GM12878 (cell line): ENCODE measurements around the gene PPFIA4. TPM values are rescaled to one million over a fixed set of nuclear protein-coding genes. Genes with fewer than 3 reads are reported as not detected.

Experiments
- ATAC-seq: fragments of 200-7000 bp; cut with Tn5 transposase; 3 replicates; pipeline ENCODE4 v1.9.1; 2020; ENCODE audit warnings: mild to moderate bottlenecking, moderate library complexity
- BruUV-seq: library from RNA; stranded (reverse); fragments of 400-500 nt; replicated peaks from 2 replicates; lab custom pipeline; 2021; lab: Mats Ljungman, UMichigan
- CTCF ChIA-PET: fragments of 300-600 bp; sonication (Branson Sonifier 250); formaldehyde crosslinking; extraction: SDS; loops from one replicate; lab custom pipeline; 2021; ENCODE audit warnings: inconsistent platforms; lab: Yijun Ruan, JAX
- POLR2A ChIA-PET: fragments of 350-600 bp; formaldehyde crosslinking; extraction: SDS; loops from one replicate; lab custom pipeline; 2021; ENCODE audit warnings: inconsistent platforms; lab: Charles Lee
- RAD21 ChIA-PET: fragments of 300-600 bp; sonication (Branson Sonifier 250); formaldehyde crosslinking; loops from one replicate; lab custom pipeline; 2023; ENCODE audit warnings: antibody characterized with exemption; ENCODE audit not compliant: unreplicated experiment; lab: Charles Lee
- SMC1A ChIA-PET: fragments of 300-600 bp; sonication (Branson Sonifier 250); formaldehyde crosslinking; loops from one replicate; lab custom pipeline; 2023; ENCODE audit not compliant: unreplicated experiment, uncharacterized antibody; lab: Charles Lee
- DNase-seq: peaks from one replicate; pipeline ENCODE4 v3.0.0-alpha.2; 2011; ENCODE audit warnings: low read depth, low spot score
- FAIRE-seq: peaks from 3 replicates; lab custom pipeline; 2011; peaks lifted over from hg19 to GRCh38; lab: Jason Lieb, UNC
- H2AFZ ChIP-seq: 2 replicates; pipeline ENCODE4 v1.6.0; 2011; ENCODE audit warnings: low read depth, low read length, control low read depth; ENCODE audit not compliant: control insufficient read depth
- H3K27ac ChIP-seq: 2 replicates; pipeline ENCODE4 v1.5.1; 2011; ENCODE audit warnings: control low read depth; ENCODE audit not compliant: control insufficient read depth, insufficient read depth
- H3K27me3 ChIP-seq, 2 experiments: replicated peaks in 1 of 2; 2 replicates each; pipeline versions ENCODE4 v1.6.0 to v1.6.1; 2011; ENCODE audit warnings: low read length in 1 of 2; ENCODE audit not compliant: control insufficient read depth in 2 of 2, insufficient read depth in 2 of 2
- H3K36me3 ChIP-seq, 2 experiments: 2 replicates each; pipeline ENCODE4 v1.5.1; 2011; ENCODE audit warnings: low read length in 1 of 2; ENCODE audit not compliant: control insufficient read depth in 2 of 2, insufficient read depth in 2 of 2
- H3K4me1 ChIP-seq: 2 replicates; pipeline ENCODE4 v1.6.1; 2011; ENCODE audit warnings: mild to moderate bottlenecking, low read length, moderate library complexity, mixed read lengths; ENCODE audit not compliant: control insufficient read depth, insufficient read depth
- H3K4me2 ChIP-seq: 2 replicates; pipeline ENCODE4 v1.6.0; 2011; ENCODE audit warnings: control low read depth; ENCODE audit not compliant: control insufficient read depth, insufficient read depth
- H3K4me3 ChIP-seq: fragments of 200-600 bp; sonication (generic); 2 replicates; pipeline ENCODE4 v1.5.1; 2016
- H3K79me2 ChIP-seq: 2 replicates; pipeline ENCODE4 v1.6.0; 2011; ENCODE audit warnings: low read length; ENCODE audit not compliant: control insufficient read depth, insufficient read depth
- H3K9ac ChIP-seq: 2 replicates; pipeline ENCODE4 v1.8.0; 2011; ENCODE audit warnings: low read length, control low read depth, mixed read lengths; ENCODE audit not compliant: control insufficient read depth, insufficient read depth
- H3K9me3 ChIP-seq: replicated peaks from 3 replicates; pipeline ENCODE4 v1.5.1; 2011; ENCODE audit warnings: mild to moderate bottlenecking, low read length; ENCODE audit not compliant: control insufficient read depth, insufficient read depth
- H4K20me1 ChIP-seq: 2 replicates; pipeline ENCODE4 v1.6.0; 2011; ENCODE audit not compliant: control insufficient read depth, insufficient read depth
- ATF3 ChIP-seq: IDR thresholded peaks from 2 replicates; pipeline ENCODE4 v1.6.1; 2011; ENCODE audit warnings: low read depth, mild to moderate bottlenecking, low read length, moderate library complexity, borderline replicate concordance; ENCODE audit errors: extremely low read depth
- BMI1 ChIP-seq: fragments of 450-650 bp; IDR thresholded peaks from 2 replicates; pipeline ENCODE4 v1.6.1; 2016; ENCODE audit warnings: mild to moderate bottlenecking, moderate library complexity, borderline replicate concordance
- HDAC6 ChIP-seq: fragments of 200-600 bp; sonication (generic); IDR thresholded peaks from one replicate; pipeline ENCODE4 v1.8.0; 2017; ENCODE audit warnings: antibody characterized with exemption; ENCODE audit not compliant: unreplicated experiment
- JUND ChIP-seq: IDR thresholded peaks from 2 replicates; pipeline ENCODE4 v1.6.1; 2012; ENCODE audit warnings: low read depth, mild to moderate bottlenecking, low read length, improper control_type of control experiment, moderate library complexity
- KDM1A ChIP-seq: fragments of 200-600 bp; sonication (generic); IDR thresholded peaks from 2 replicates; pipeline ENCODE4 v1.6.1; 2016; ENCODE audit warnings: borderline replicate concordance
- NR2C2 ChIP-seq: IDR thresholded peaks from 2 replicates; pipeline ENCODE4 v1.6.1; 2011; ENCODE audit warnings: borderline replicate concordance, low read depth; ENCODE audit not compliant: control insufficient read depth, insufficient read length
- NRF1 ChIP-seq: conservative IDR thresholded peaks from 2 replicates; pipeline ENCODE4 v1.6.1; 2011; ENCODE audit warnings: mild to moderate bottlenecking, low read depth, low read length, improper control_type of control experiment
- RELA ChIP-seq: fragments of 450-650 bp; IDR thresholded peaks from 2 replicates; pipeline ENCODE4 v1.8.0; 2014; ENCODE audit warnings: borderline replicate concordance; ENCODE audit not compliant: partially characterized antibody
- RUNX3 ChIP-seq: IDR thresholded peaks from 2 replicates; pipeline ENCODE4 v1.6.1; 2012; ENCODE audit warnings: low read length, inconsistent platforms
- SREBF1 ChIP-seq: IDR thresholded peaks from 2 replicates; pipeline ENCODE4 v1.6.1; 2012; ENCODE audit warnings: mild to moderate bottlenecking, low read length
- SUPT20H ChIP-seq: IDR thresholded peaks from 2 replicates; pipeline ENCODE4 v1.6.1; 2011; ENCODE audit warnings: low read depth, mild to moderate bottlenecking, low read length, moderate library complexity, borderline replicate concordance; ENCODE audit not compliant: control insufficient read depth
- TARDBP ChIP-seq: IDR thresholded peaks from 2 replicates; pipeline ENCODE4 v1.6.1; 2016; ENCODE audit warnings: borderline replicate concordance
- TBL1XR1 ChIP-seq: IDR thresholded peaks from 2 replicates; pipeline ENCODE4 v1.6.1; 2012; ENCODE audit warnings: low read depth, low read length, improper control_type of control experiment
- ZNF24 ChIP-seq: fragments of 450-650 bp; IDR thresholded peaks from 2 replicates; pipeline ENCODE4 v1.6.1; 2017; ENCODE audit warnings: antibody characterized with exemption, mild to moderate bottlenecking
- ZNF687 ChIP-seq: fragments of 450-650 bp; IDR thresholded peaks from 2 replicates; pipeline ENCODE4 v1.6.1; 2017; ENCODE audit warnings: mild to moderate bottlenecking, moderate library complexity
- WGBS: methylation state at CpG from one replicate; pipeline ENCODE4 v1.1.6; 2016; ENCODE audit warnings: low lambda C conversion rate; ENCODE audit not compliant: insufficient replicate concordance, insufficient coverage; ENCODE audit errors: missing lambda C conversion rate; 5-methylcytosine and 5-hydroxymethylcytosine counted together
- in situ Hi-C: fragments of 300-500 bp; cut with MboI; formaldehyde crosslinking; loops from 9 replicates; pipeline ENCODE4 v1.14.3; 2018; ENCODE audit warnings: mixed read lengths
- intact Hi-C: fragments of 100-400 bp; cut with micrococcal nuclease; formaldehyde crosslinking; loops from one replicate; pipeline ENCODE4 v1.14.2; 2022; ENCODE audit not compliant: unreplicated experiment
- polyA plus RNA-seq, 11 experiments: library from polyadenylated mRNA; depleted of rRNA in 4 of 11; unstranded in 6 of 11; stranded (reverse) in 5 of 11; fragments of >200 nt; fragmentation: Nextera tagmentation in 4 of 11; fragmentation: Illumina TruSeq in 1 of 11; extraction: Ambion mirVana in 4 of 11; extraction: Trizol in 1 of 11; gene quantifications; 1 replicate in 1 of 11; 2 replicates in 10 of 11; pipeline versions ENCODE4 v1.2.1 to v1.2.3, GENCODE V29; 2011 to 2016; ENCODE audit warnings: inconsistent platforms in 2 of 11, missing spikeins in 2 of 11, low read depth in 1 of 11
- total RNA-seq, 4 experiments: library from RNA; depleted of rRNA in 3 of 4; stranded (reverse); fragments of >200 nt in 3 of 4; fragmentation: Illumina TruSeq in 1 of 4; extraction: Trizol in 1 of 4; gene quantifications; 2 replicates each; pipeline versions ENCODE4 v1.2.1 to v1.2.3, GENCODE V29; 2013 to 2021
- TF ChIP-seq, protein P1 (sequence below): fragments of 450-650 bp; IDR thresholded peaks from 2 replicates; pipeline ENCODE4 v1.6.1; 2017; ENCODE audit warnings: mild to moderate bottlenecking, low read depth, inconsistent platforms; ENCODE audit not compliant: poor library complexity, severe bottlenecking

PPFIA4 gene
- total and polyA plus RNA-seq, 10 of the 15 experiments (the other 5 are each of a cell fraction or from before 2014, with no cell fraction given): 0.02 to 19.7 (median 0.34) TPM; not detected in 1

- no peak for TF ChIP-seq SREBF1
- no peak for TF ChIP-seq ATF3
- TF ChIP-seq NRF1: no peak
- TF ChIP-seq HDAC6: no peak
- TF ChIP-seq ZNF24: no peak
- TF ChIP-seq KDM1A: no peak
- TF ChIP-seq ZNF687: no peak
- no peak for TF ChIP-seq TARDBP
Observed at GRCh38 chr1:203088441-203088840, 62.1 kb downstream of the PPFIA4 start (continued).

DNA sequence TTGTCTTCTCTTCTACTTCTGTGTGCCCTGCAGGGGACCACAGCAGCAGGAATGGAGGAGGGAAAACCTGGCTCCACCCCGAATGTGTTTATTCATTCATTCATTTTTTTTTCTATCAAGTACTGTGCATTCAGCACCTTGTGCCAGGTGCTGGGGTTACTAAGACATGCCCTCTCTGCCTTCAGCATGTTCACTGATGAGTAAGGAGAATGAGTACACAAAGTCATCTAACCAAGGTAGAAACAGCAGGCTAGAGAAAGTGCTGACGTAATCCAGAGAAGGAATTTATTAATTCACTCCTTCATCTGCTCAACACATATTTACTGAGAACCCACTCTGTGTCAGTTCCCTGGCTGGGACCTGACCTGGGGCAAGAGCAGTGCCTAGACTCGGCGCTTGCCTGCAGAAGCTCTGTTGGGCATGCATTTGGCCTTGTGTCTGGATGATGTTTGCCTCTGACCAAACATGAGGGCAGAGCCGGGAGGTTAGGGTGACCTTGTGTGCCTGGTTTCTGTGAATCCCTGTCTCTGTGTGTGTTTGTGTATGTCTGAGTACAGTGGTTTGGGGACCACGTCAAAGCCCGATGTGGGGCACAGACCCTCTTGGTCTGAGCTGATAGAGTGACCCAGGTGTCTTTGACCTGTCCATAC is 62.8 kb downstream of the PPFIA4 start:
- Histone ChIP-seq H4K20me1 (no peaks in the 10 kb centered on the region), H3K9me3 (no peaks in the 10 kb centered on the region; the same call in 2 of the 3 replicates), H2AFZ (no peak overlapping the region), H3K27me3 (peaks cover 0 to 2% of the 10 kb centered on the region in 2 experiments; a peak in 2 of 4 replicates), H3K4me3 (no peak overlapping the region), H3K4me1 (no peaks in the 10 kb centered on the region), H3K79me2 (no peaks in the 10 kb centered on the region), H3K4me2 (no peak overlapping the region), H3K9ac (no peak overlapping the region), H3K27ac (no peak overlapping the region), H3K36me3 (no peaks in the 10 kb centered on the region)
- in situ Hi-C loops (no loop called here), intact Hi-C loops (no loop called here)
- no peak for ATAC-seq
- no TSS peak for BruUV-seq
- CTCF ChIA-PET: interaction anchor here (1.0 to 1.7 kb wide), 2 partner anchors 49 to 178 kb away, joined by 3 to 6 read pairs; no protein-coding TSS in a partner anchor
- WGBS: 25% methylated on average over 7 of the region's 7 CpGs
- RAD21 ChIA-PET: no interaction called here
- SMC1A ChIA-PET: no interaction called here
- no peak for FAIRE-seq
- POLR2A ChIA-PET: no interaction called here
- DNase-seq: no peak
- TF ChIP-seq, protein P1, sequence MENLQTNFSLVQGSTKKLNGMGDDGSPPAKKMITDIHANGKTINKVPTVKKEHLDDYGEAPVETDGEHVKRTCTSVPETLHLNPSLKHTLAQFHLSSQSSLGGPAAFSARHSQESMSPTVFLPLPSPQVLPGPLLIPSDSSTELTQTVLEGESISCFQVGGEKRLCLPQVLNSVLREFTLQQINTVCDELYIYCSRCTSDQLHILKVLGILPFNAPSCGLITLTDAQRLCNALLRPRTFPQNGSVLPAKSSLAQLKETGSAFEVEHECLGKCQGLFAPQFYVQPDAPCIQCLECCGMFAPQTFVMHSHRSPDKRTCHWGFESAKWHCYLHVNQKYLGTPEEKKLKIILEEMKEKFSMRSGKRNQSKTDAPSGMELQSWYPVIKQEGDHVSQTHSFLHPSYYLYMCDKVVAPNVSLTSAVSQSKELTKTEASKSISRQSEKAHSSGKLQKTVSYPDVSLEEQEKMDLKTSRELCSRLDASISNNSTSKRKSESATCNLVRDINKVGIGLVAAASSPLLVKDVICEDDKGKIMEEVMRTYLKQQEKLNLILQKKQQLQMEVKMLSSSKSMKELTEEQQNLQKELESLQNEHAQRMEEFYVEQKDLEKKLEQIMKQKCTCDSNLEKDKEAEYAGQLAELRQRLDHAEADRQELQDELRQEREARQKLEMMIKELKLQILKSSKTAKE: no peak
- no peak for TF ChIP-seq NR2C2
- TF ChIP-seq TBL1XR1: no peak
- TF ChIP-seq RELA: no peak
- no peak for TF ChIP-seq JUND
- no peak for TF ChIP-seq BMI1
- no peak for TF ChIP-seq ATF3
- TF ChIP-seq SUPT20H: no peak
- no peak for TF ChIP-seq RUNX3
